SK-N-SH (cell line): ENCODE results near the gene ST6GALNAC3.

Experiments
- FOSL2 ChIP-seq: IDR thresholded peaks from 2 replicates; pipeline ENCODE4 v1.4.0; 2012; ENCODE audit warnings: low read depth, mild to moderate bottlenecking, moderate library complexity, borderline replicate concordance
- MXI1 ChIP-seq: IDR thresholded peaks from 2 replicates; pipeline ENCODE4 v1.6.1; 2012; ENCODE audit warnings: mild to moderate bottlenecking, low read depth, low read length, improper control_type of control experiment
- POLR2AphosphoS5 ChIP-seq: IDR thresholded peaks from 2 replicates; pipeline ENCODE4 v1.6.1; 2012; ENCODE audit warnings: low read depth, low read length
- RCOR1 ChIP-seq: fragments of 150-350 bp; IDR thresholded peaks from 2 replicates; pipeline ENCODE4 v1.6.1; 2017; ENCODE audit warnings: antibody characterized with exemption, low read length
- TF ChIP-seq, protein P1 (sequence below): fragments of 200-600 bp; sonication (generic); IDR thresholded peaks from 2 replicates; pipeline ENCODE4 v1.6.1; 2017; ENCODE audit warnings: antibody characterized with exemption, mild to moderate bottlenecking, moderate library complexity
- TF ChIP-seq, protein P2 (sequence below): IDR thresholded peaks from 2 replicates; pipeline ENCODE4 v1.6.1; 2012; ENCODE audit warnings: mild to moderate bottlenecking, low read depth, low read length, moderate library complexity

DNA sequence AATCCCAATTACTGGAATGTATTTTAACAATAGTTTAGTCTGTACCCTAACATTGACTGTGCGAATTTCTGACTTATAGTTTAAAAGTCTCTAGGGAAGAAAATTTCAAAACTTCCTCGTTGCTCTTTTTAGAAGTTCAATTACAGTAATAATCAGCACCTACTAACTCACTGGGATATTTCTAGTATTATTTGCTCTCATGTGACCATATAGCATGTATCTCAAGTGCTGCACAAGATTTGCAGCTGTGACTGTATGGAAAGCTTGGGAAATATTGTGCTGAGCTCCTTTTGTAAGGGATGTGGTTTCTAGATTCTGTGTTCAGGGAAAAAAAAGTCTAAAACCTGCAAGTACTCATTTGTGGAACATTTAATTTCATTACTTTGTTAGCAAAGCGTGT lies 153.1 kb downstream of the ST6GALNAC3 start:
- TF ChIP-seq, protein P1, sequence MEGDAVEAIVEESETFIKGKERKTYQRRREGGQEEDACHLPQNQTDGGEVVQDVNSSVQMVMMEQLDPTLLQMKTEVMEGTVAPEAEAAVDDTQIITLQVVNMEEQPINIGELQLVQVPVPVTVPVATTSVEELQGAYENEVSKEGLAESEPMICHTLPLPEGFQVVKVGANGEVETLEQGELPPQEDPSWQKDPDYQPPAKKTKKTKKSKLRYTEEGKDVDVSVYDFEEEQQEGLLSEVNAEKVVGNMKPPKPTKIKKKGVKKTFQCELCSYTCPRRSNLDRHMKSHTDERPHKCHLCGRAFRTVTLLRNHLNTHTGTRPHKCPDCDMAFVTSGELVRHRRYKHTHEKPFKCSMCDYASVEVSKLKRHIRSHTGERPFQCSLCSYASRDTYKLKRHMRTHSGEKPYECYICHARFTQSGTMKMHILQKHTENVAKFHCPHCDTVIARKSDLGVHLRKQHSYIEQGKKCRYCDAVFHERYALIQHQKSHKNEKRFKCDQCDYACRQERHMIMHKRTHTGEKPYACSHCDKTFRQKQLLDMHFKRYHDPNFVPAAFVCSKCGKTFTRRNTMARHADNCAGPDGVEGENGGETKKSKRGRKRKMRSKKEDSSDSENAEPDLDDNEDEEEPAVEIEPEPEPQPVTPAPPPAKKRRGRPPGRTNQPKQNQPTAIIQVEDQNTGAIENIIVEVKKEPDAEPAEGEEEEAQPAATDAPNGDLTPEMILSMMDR: no peak
- TF ChIP-seq RCOR1: no peak
- TF ChIP-seq POLR2AphosphoS5: no peak
- TF ChIP-seq, protein P2, sequence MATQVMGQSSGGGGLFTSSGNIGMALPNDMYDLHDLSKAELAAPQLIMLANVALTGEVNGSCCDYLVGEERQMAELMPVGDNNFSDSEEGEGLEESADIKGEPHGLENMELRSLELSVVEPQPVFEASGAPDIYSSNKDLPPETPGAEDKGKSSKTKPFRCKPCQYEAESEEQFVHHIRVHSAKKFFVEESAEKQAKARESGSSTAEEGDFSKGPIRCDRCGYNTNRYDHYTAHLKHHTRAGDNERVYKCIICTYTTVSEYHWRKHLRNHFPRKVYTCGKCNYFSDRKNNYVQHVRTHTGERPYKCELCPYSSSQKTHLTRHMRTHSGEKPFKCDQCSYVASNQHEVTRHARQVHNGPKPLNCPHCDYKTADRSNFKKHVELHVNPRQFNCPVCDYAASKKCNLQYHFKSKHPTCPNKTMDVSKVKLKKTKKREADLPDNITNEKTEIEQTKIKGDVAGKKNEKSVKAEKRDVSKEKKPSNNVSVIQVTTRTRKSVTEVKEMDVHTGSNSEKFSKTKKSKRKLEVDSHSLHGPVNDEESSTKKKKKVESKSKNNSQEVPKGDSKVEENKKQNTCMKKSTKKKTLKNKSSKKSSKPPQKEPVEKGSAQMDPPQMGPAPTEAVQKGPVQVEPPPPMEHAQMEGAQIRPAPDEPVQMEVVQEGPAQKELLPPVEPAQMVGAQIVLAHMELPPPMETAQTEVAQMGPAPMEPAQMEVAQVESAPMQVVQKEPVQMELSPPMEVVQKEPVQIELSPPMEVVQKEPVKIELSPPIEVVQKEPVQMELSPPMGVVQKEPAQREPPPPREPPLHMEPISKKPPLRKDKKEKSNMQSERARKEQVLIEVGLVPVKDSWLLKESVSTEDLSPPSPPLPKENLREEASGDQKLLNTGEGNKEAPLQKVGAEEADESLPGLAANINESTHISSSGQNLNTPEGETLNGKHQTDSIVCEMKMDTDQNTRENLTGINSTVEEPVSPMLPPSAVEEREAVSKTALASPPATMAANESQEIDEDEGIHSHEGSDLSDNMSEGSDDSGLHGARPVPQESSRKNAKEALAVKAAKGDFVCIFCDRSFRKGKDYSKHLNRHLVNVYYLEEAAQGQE: no peak
- TF ChIP-seq MXI1: no peak
- TF ChIP-seq FOSL2: no peak
